Measurements from ENCODE around the gene GATA2.

Gene GATA2

GRCh38 chr3:128468791-128469527 is 24.0 kb downstream of the GATA2 start:
- POLR2A ChIA-PET = no interaction called here
- no peak for DNase-seq (ENCODE audit: low read depth, low spot score)
- H3K4me3 ChIP-seq (ENCODE audit: low read depth, low read length) = no peak overlapping the region
- TF ChIP-seq CTCF (IDR thresholded peaks at IDR 0.05; ENCODE audit: insufficient read depth, low read length, missing control alignments) = no peak
- CTCF ChIA-PET = interaction anchor here (0.6 kb wide), 1 partner anchor 48 kb away, joined by 3 read pairs; no protein-coding TSS in a partner anchor

- POLR2A ChIA-PET = no interaction called here
- CTCF ChIA-PET = no interaction called here
- no peak overlapping the region for H3K4me3 ChIP-seq (ENCODE audit: low read depth, low read length)
- no peak for TF ChIP-seq CTCF (IDR thresholded peaks at IDR 0.05; ENCODE audit: insufficient read depth, low read length, missing control alignments)
- no peak for DNase-seq (ENCODE audit: low read depth, low spot score)
These were observed 24.7 kb downstream of the GATA2 start for GRCh38 chr3:128468285-128468790.

GRCh38 chr3:128466840-128467541 is 26.0 kb downstream of the GATA2 start, which contains the start of gene DNAJB8:
Gene DNAJB8, minus strand, starts transcription at chr3:128466890. Its CDS starts 3,645 bp downstream, at chr3:128463245.
- CTCF ChIA-PET = no interaction called here
- no peak for DNase-seq (ENCODE audit: low read depth, low spot score)
- H3K4me3 ChIP-seq (ENCODE audit: low read depth, low read length) = no peak within 1 kb of the TSS
- POLR2A ChIA-PET = no interaction called here
- TF ChIP-seq CTCF (IDR thresholded peaks at IDR 0.05; ENCODE audit: insufficient read depth, low read length, missing control alignments) = no peak

- no peak for DNase-seq (ENCODE audit: low read depth, low spot score)
- no peak for TF ChIP-seq CTCF (IDR thresholded peaks at IDR 0.05; ENCODE audit: insufficient read depth, low read length, missing control alignments)
These were observed 28.3 kb downstream of the GATA2 start for GRCh38 chr3:128464702-128465101.

GRCh38 chr3:128464188-128464587 is 28.8 kb downstream of the GATA2 start:
- H3K4me3 ChIP-seq (ENCODE audit: low read depth, low read length) = no peak overlapping the region
- ChIA-PET CTCF (interaction anchor here (1.0 to 1.3 kb wide), 2 partner anchors 12 to 18 kb away, joined by 3 read pairs; no protein-coding TSS in a partner anchor), POLR2A (no interaction called here)
- DNase-seq (ENCODE audit: low read depth, low spot score) = no peak
- TF ChIP-seq CTCF (IDR thresholded peaks at IDR 0.05; ENCODE audit: insufficient read depth, low read length, missing control alignments) = no peak

More at GRCh38 chr3:128464702-128465101, 28.3 kb downstream of the GATA2 start:
- no peak overlapping the region for H3K4me3 ChIP-seq (ENCODE audit: low read depth, low read length)
- POLR2A ChIA-PET = no interaction called here
- CTCF ChIA-PET = interaction anchor here (0.9 to 1.3 kb wide), 3 partner anchors 11 to 37 kb away, joined by 3 read pairs; no protein-coding TSS in a partner anchor

- ChIA-PET CTCF (interaction anchor here (1.0 to 1.5 kb wide), 3 partner anchors 12 to 39 kb away, joined by 3 to 4 read pairs (median 3); no protein-coding TSS in a partner anchor), POLR2A (no interaction called here)
- TF ChIP-seq CTCF (IDR thresholded peaks at IDR 0.05; ENCODE audit: insufficient read depth, low read length, missing control alignments) = no peak
- no peak for DNase-seq (ENCODE audit: low read depth, low spot score)
- H3K4me3 ChIP-seq (ENCODE audit: low read depth, low read length) = no peak overlapping the region
These were observed 29.2 kb downstream of the GATA2 start for GRCh38 chr3:128463771-128464170.

Measured in AG04449 (cell line).